ENCODE results near the gene AKAP13.

AKAP13 gene

DNA sequence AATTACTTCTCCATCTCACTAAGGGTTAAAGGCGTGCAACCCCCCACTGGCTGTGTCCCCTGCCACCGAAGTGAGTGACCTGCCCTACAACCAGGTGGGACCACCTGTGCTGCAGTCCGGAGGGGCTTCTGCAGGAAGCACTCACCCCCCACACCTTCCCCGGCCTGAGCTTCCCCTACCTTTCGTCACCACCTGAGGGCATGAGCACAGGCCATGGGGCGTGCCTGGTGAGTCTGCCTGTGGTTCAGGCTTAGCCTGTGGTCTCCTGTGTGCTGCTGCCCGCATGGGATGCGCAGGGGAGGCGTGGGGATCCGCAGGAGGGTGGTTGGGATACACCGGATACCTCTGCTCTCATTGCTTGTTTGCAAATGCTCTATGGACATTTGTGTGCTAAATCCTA is 368.3 kb downstream of the AKAP13 start:
- Mint-ChIP-seq H3K27ac (ENCODE audit: low read depth) (peak overlapping the region; percentile 47), H3K4me3 (no peak overlapping the region), H3K36me3 (ENCODE audit: insufficient read depth) (peaks cover 57% of the 10 kb centered on the region), H3K4me1 (peaks cover 14% of the 10 kb centered on the region), H3K27me3 (no peaks in the 10 kb centered on the region), H3K9me3 (no peaks in the 10 kb centered on the region)
- DNase-seq (ENCODE audit: low spot score in 2 of 2) (no peak), ATAC-seq (replicated peaks; ENCODE audit: extremely low read depth, poor library complexity, severe bottlenecking) (no peak)

- Mint-ChIP-seq H3K27ac (ENCODE audit: low read depth) (peak overlapping the region; percentile 47), H3K4me3 (no peak overlapping the region), H3K27me3 (no peaks in the 10 kb centered on the region), H3K4me1 (peaks cover 14% of the 10 kb centered on the region), H3K9me3 (no peaks in the 10 kb centered on the region), H3K36me3 (ENCODE audit: insufficient read depth) (peaks cover 50% of the 10 kb centered on the region)
- DNase-seq (ENCODE audit: low spot score in 2 of 2) (no peak), ATAC-seq (replicated peaks; ENCODE audit: extremely low read depth, poor library complexity, severe bottlenecking) (no peak)
Measured at GRCh38 chr15:85749261-85750151, 369.1 kb downstream of the AKAP13 start.

DNA sequence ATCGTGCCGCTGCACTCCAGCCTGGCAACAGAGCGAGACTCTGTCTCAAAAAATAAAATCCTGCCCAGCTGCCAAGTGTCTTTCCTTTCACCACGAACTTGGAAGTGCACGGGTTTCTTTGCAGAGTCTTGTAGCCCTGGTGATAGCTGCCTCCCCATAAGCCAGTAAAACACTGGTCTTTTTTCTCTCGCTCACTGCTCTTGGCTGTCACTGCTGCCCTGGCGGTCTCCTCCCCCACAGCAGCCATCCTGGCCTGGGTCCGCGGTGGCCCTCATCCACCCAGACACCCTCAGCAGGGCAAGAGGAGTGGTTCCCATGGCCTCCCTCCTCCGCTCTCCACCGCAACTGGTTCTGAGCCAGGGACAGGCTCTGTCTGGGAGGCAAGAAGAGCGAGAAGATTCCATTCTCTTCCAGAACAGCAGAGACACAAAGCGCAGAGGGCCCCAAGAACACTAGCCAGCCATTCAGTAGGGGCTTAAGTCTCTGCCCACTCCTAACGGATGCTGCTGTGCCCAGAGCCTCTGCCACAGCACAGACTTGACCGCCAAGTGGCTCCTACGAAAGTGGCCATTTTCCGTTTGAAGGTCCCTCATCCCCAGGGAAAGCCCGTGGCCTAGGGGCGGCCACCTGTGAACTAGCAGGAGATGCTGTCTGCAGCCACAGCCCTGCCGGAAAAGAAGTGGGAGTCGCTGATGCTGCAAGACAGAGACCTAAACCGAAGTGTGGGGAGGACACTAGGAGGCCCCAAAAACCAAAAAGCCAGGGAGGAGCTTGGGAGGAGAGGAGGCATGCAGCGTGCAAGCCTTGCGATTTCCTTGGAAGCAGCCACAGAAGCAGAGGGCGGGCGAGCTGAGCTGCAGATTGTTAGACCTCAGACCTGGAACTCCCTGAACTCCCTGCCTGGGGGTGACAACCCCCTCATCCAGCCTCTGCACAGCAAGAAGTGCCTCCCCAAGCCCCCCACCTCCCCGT is 370.2 kb downstream of the AKAP13 start:
- ATAC-seq (replicated peaks; ENCODE audit: extremely low read depth, poor library complexity, severe bottlenecking) (no peak), DNase-seq (ENCODE audit: low spot score in 2 of 2) (no peak)
- H3K27ac Mint-ChIP-seq (ENCODE audit: low read depth), result peak overlapping the region; percentile 42

GRCh38 chr15:85751291-85752123 is 371.1 kb downstream of the AKAP13 start:
- H3K9me3 Mint-ChIP-seq, result no peaks in the 10 kb centered on the region
- peaks cover 32% of the 10 kb centered on the region for H3K36me3 Mint-ChIP-seq (ENCODE audit: insufficient read depth)
- no peaks in the 10 kb centered on the region for H3K27me3 Mint-ChIP-seq
- H3K4me3 Mint-ChIP-seq, result peak overlapping the region; percentile 11
- no peak for DNase-seq (ENCODE audit: low spot score in 2 of 2)
- ATAC-seq (replicated peaks; ENCODE audit: extremely low read depth, poor library complexity, severe bottlenecking), result peak; percentile 26
- peak overlapping the region; percentile 42 for H3K27ac Mint-ChIP-seq (ENCODE audit: low read depth)
- peaks cover 14% of the 10 kb centered on the region for H3K4me1 Mint-ChIP-seq

More for the DNA sequence above, 370.2 kb downstream of the AKAP13 start:
- Mint-ChIP-seq H3K36me3 (ENCODE audit: insufficient read depth) (peaks cover 40% of the 10 kb centered on the region), H3K9me3 (no peaks in the 10 kb centered on the region), H3K4me1 (peaks cover 14% of the 10 kb centered on the region), H3K4me3 (peak overlapping the region; percentile 11), H3K27me3 (no peaks in the 10 kb centered on the region)

- Mint-ChIP-seq H3K4me3 (no peak overlapping the region), H3K36me3 (ENCODE audit: insufficient read depth) (peaks cover 29% of the 10 kb centered on the region), H3K27me3 (no peaks in the 10 kb centered on the region), H3K27ac (ENCODE audit: low read depth) (peak overlapping the region; percentile 42), H3K4me1 (peaks cover 14% of the 10 kb centered on the region), H3K9me3 (no peaks in the 10 kb centered on the region)
- no peak for ATAC-seq (replicated peaks; ENCODE audit: extremely low read depth, poor library complexity, severe bottlenecking)
- no peak for DNase-seq (ENCODE audit: low spot score in 2 of 2)
Measured at GRCh38 chr15:85752124-85752475, 371.7 kb downstream of the AKAP13 start.

DNA sequence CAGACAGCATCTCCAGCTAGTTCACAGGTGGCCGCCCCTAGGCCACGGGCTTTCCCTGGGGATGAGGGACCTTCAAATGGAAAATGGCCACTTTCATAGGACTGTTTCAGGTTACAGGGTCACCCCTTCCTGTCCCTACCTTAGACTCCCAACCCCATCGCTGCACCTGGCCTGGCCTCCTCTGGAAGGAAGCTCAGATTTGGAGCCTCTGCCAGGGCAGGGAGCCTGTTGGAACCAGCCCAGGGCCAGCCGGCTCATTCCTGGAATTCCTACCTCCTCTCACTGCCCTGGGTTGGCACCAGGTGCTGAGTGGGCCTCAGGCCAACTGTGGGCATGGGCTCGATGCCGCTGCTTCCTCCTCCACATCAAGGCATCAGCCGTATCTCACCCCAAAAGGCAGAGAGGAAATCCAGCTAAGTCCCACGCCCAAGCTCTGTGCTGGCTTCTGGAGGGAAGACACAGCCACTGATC is 372.1 kb downstream of the AKAP13 start:
- H3K36me3 Mint-ChIP-seq (ENCODE audit: insufficient read depth), result peaks cover 26% of the 10 kb centered on the region
- no peaks in the 10 kb centered on the region for H3K9me3 Mint-ChIP-seq
- no peaks in the 10 kb centered on the region for H3K27me3 Mint-ChIP-seq
- ATAC-seq (replicated peaks; ENCODE audit: extremely low read depth, poor library complexity, severe bottlenecking) (no peak), DNase-seq (ENCODE audit: low spot score in 2 of 2) (no peak)
- H3K4me3 Mint-ChIP-seq, result no peak overlapping the region
- peak overlapping the region; percentile 64 for H3K27ac Mint-ChIP-seq (ENCODE audit: low read depth)
- peaks cover 14% of the 10 kb centered on the region for H3K4me1 Mint-ChIP-seq

DNA sequence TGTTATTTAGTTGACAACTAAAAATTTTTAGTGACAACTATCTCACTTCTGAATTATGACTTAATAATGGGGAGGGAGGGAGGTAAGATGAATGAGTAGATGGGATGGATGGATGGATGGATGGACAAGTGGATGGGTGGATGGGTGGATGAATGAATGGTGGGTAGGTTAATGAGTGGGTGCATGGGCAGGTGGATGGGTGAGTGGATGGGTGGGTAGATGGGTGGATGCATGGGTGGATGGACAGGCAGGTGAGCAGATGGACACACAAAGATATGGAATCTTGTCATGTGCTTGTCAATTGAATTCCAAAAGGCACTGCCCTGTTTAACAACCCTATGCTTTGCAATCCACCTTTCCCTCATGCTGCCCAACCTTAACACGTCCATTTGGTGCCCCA is 372.9 kb downstream of the AKAP13 start:
- no peaks in the 10 kb centered on the region for H3K27me3 Mint-ChIP-seq
- H3K4me1 Mint-ChIP-seq, result peaks cover 14% of the 10 kb centered on the region
- no peaks in the 10 kb centered on the region for H3K9me3 Mint-ChIP-seq
- peaks cover 22% of the 10 kb centered on the region for H3K36me3 Mint-ChIP-seq (ENCODE audit: insufficient read depth)
- no peak for ATAC-seq (replicated peaks; ENCODE audit: extremely low read depth, poor library complexity, severe bottlenecking)
- H3K4me3 Mint-ChIP-seq, result no peak overlapping the region
- no peak for DNase-seq (ENCODE audit: low spot score in 2 of 2)
- peak overlapping the region; percentile 74 for H3K27ac Mint-ChIP-seq (ENCODE audit: low read depth)

DNA sequence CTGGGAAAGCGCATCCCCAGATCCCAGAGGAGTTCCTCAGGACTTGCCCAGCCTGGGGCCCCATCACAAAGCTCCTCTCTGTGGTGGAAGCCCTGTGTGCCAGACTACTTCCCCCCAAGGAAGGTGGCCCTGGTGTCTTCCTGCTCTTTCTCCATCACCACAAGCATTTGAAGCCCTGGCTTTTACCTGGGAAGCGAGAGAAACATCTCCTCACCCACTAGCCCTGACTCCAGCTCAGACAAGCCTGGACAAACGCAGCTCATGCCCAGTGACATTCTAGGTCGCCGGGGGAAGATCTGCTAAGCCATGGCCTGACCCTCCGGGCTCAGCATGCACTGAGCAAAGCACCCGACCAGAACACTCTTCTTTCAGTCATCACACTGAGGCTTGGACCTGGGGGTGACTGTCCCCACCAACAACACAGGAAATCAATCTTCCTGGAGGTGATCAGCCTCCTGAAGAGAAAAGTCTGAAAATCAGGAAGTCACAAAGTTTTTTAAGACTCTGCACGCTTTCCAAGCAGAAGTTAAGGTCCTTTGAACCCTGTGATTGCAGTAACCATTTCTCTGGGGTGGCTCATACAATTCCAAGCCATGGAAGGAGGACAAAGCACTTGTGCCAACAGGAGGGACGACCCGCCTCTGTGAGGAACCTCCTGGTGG is 373.5 kb downstream of the AKAP13 start:
- H3K4me3 Mint-ChIP-seq, result no peak overlapping the region
- peak overlapping the region; percentile 74 for H3K27ac Mint-ChIP-seq (ENCODE audit: low read depth)
- H3K27me3 Mint-ChIP-seq, result no peaks in the 10 kb centered on the region

DNA sequence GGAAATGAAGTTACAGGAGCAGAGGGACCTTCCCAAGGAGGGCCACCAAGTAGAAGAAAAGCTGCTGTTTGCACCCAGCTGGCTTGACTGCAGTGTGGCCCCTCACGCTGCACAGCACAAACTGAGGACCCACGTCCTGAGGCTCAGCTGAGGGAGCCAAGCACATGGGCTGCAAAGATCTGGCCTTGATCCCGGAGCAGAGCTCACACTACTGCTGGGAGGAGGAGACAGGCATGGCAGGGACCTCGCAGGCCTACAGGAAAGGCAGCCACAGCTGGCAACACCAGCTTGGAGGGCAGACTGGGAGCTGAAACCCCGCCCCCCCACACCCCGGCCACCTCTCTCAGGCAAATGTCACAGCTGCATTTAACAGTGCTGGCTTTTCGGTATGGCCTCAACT is 374.6 kb downstream of the AKAP13 start:
- DNase-seq (ENCODE audit: low spot score in 2 of 2) (no peak), ATAC-seq (replicated peaks; ENCODE audit: extremely low read depth, poor library complexity, severe bottlenecking) (no peak)
- no peaks in the 10 kb centered on the region for H3K27me3 Mint-ChIP-seq
- peaks cover 13% of the 10 kb centered on the region for H3K36me3 Mint-ChIP-seq (ENCODE audit: insufficient read depth)
- H3K9me3 Mint-ChIP-seq, result no peaks in the 10 kb centered on the region
- H3K27ac Mint-ChIP-seq (ENCODE audit: low read depth), result no peak overlapping the region
- H3K4me3 Mint-ChIP-seq, result no peak overlapping the region
- H3K4me1 Mint-ChIP-seq, result peaks cover 14% of the 10 kb centered on the region

More for the DNA sequence above, 373.5 kb downstream of the AKAP13 start:
- Mint-ChIP-seq H3K9me3 (no peaks in the 10 kb centered on the region), H3K36me3 (ENCODE audit: insufficient read depth) (peaks cover 19% of the 10 kb centered on the region), H3K4me1 (peaks cover 14% of the 10 kb centered on the region)
- ATAC-seq (replicated peaks; ENCODE audit: extremely low read depth, poor library complexity, severe bottlenecking) (no peak), DNase-seq (ENCODE audit: low spot score in 2 of 2) (no peak)

- Mint-ChIP-seq H3K4me1 (peaks cover 13% of the 10 kb centered on the region), H3K36me3 (ENCODE audit: insufficient read depth) (peaks cover 11% of the 10 kb centered on the region), H3K27ac (ENCODE audit: low read depth) (no peak overlapping the region), H3K9me3 (no peaks in the 10 kb centered on the region), H3K4me3 (no peak overlapping the region), H3K27me3 (no peaks in the 10 kb centered on the region)
- ATAC-seq (replicated peaks; ENCODE audit: extremely low read depth, poor library complexity, severe bottlenecking) (no peak), DNase-seq (ENCODE audit: low spot score in 2 of 2) (no peak)
Measured at GRCh38 chr15:85755471-85755870, 375.1 kb downstream of the AKAP13 start.

- Mint-ChIP-seq H3K9me3 (no peaks in the 10 kb centered on the region), H3K27ac (ENCODE audit: low read depth) (peak overlapping the region; percentile 19), H3K4me3 (no peak overlapping the region), H3K36me3 (ENCODE audit: insufficient read depth) (peaks cover 9% of the 10 kb centered on the region), H3K4me1 (peaks cover 8% of the 10 kb centered on the region), H3K27me3 (no peaks in the 10 kb centered on the region)
- ATAC-seq (replicated peaks; ENCODE audit: extremely low read depth, poor library complexity, severe bottlenecking) (no peak), DNase-seq (ENCODE audit: low spot score in 2 of 2) (no peak)
Measured at GRCh38 chr15:85755942-85756341, 375.5 kb downstream of the AKAP13 start.
